ENCODE data around the gene CELF1. TPM values are rescaled to one million over a fixed set of nuclear protein-coding genes. Genes with fewer than 3 reads are reported as not detected.

CELF1 gene
- total and polyA plus RNA-seq, 2 of the 13 experiments (the other 11 are each of a cell fraction or from before 2014, with no cell fraction given): 69.0 to 80.1 TPM

DNA sequence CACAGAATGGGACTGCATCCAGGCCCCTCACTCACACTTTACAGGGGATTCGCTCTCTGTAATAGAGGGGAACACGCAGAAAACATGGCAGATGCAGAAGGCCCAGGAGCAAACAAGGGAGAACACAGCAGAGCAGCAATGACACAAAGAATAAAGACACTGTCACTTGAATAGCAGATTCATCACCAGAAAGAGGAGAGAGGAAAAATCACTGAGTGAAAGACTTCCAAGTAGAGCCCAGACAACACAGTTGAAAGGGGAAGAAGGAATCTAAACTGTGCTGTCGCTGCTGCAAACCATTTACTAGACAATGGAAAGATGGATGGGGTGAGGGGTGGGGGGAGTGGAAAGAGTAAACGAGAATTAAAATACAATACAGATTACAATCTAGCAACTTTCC, 75.2 kb downstream of the CELF1 start:
- CTCF ChIA-PET (ENCODE audit: low intra/inter-chr PET ratio, low total read pairs): no interaction called here
- peaks cover 39 to 89% of the 10 kb centered on the region in 2 experiments for H3K36me3 ChIP-seq (replicated peaks in 1 of 2; ENCODE audit: control insufficient read depth in 1 of 2, insufficient read depth in 2 of 2, low read length in 2 of 2)
- no peaks in the 10 kb centered on the region for H3K79me2 ChIP-seq (ENCODE audit: insufficient read depth, low read length)
- TF ChIP-seq CCDC6 (CRISPR knock-in tag; IDR thresholded peaks at IDR 0.05): no peak
- no peak for TF ChIP-seq TFDP2 (CRISPR knock-in tag; IDR thresholded peaks at IDR 0.05)
- TF ChIP-seq NR2F2 (IDR thresholded peaks at IDR 0.05; ENCODE audit: borderline replicate concordance, low read depth): no peak
- no peak for TF ChIP-seq PPARG (CRISPR knock-in tag; conservative IDR thresholded peaks at IDR 0.05)
- no peak for TF ChIP-seq ZNF18 (CRISPR knock-in tag; IDR thresholded peaks at IDR 0.05; ENCODE audit: insufficient replicate concordance)
- no peak for TF ChIP-seq ZMYM4 (CRISPR knock-in tag; IDR thresholded peaks at IDR 0.05)
- TF ChIP-seq ATF7-NPFF (CRISPR knock-in tag; IDR thresholded peaks at IDR 0.05; ENCODE audit: low read depth): no peak
- TF ChIP-seq ZFP62 (CRISPR knock-in tag; IDR thresholded peaks at IDR 0.05): no peak
- no peak overlapping the region for H3K9ac ChIP-seq (ENCODE audit: insufficient read depth, low read depth, low read length)
- 97% methylated on average over 4 of the region's 4 CpGs for WGBS (ENCODE audit: low lambda C conversion rate)
- POLR2A ChIA-PET: no interaction called here
- no peak overlapping the region for H2AFZ ChIP-seq (ENCODE audit: low read length)
- FAIRE-seq: no peak
- no peak for DNase-seq (ENCODE audit: low spot score)
- no peaks in the 10 kb centered on the region for H3K9me3 ChIP-seq (ENCODE audit: low read length)
- no peak overlapping the region for H3K27ac ChIP-seq (ENCODE audit: extremely low read length, insufficient read depth, low read length)
- H3K27me3 ChIP-seq (ENCODE audit: control insufficient read depth in 1 of 2, insufficient read depth in 2 of 2, low read length in 2 of 2): no peaks in the 10 kb centered on the region
- in situ Hi-C loops (cut with HindIII; ENCODE audit: extremely low pct_ligation_motif_present, low pct_unique_long_range_greater_than_20kb): no loop called here
- no peak for ATAC-seq
- intact Hi-C loops (cut with micrococcal nuclease; ENCODE audit: unreplicated experiment): no loop called here
- H3K4me2 ChIP-seq (ENCODE audit: low read depth, low read length): no peak overlapping the region
- H3K4me3 ChIP-seq (replicated peaks in 1 of 3; ENCODE audit: insufficient read depth in 1 of 3, low read depth in 2 of 3, low read length in 3 of 3): no peak overlapping the region
- BruUV-seq (replicated peaks): no TSS peak
- H3K4me1 ChIP-seq (ENCODE audit: insufficient read depth, low read length): no peaks in the 10 kb centered on the region
- no peaks in the 10 kb centered on the region for H4K20me1 ChIP-seq (ENCODE audit: insufficient read depth, low read length)
